Measurements from ENCODE around the gene CNOT10.

Gene CNOT10

GRCh38 chr3:32700244-32700643 lies 15.3 kb downstream of the CNOT10 start:
- H3K4me3 ChIP-seq (ENCODE audit: low read depth, low read length) = no peak overlapping the region
- TF ChIP-seq POLR2A (IDR thresholded peaks at IDR 0.05; ENCODE audit: extremely low read depth, insufficient read length) = no peak
- TF ChIP-seq, protein P1, sequence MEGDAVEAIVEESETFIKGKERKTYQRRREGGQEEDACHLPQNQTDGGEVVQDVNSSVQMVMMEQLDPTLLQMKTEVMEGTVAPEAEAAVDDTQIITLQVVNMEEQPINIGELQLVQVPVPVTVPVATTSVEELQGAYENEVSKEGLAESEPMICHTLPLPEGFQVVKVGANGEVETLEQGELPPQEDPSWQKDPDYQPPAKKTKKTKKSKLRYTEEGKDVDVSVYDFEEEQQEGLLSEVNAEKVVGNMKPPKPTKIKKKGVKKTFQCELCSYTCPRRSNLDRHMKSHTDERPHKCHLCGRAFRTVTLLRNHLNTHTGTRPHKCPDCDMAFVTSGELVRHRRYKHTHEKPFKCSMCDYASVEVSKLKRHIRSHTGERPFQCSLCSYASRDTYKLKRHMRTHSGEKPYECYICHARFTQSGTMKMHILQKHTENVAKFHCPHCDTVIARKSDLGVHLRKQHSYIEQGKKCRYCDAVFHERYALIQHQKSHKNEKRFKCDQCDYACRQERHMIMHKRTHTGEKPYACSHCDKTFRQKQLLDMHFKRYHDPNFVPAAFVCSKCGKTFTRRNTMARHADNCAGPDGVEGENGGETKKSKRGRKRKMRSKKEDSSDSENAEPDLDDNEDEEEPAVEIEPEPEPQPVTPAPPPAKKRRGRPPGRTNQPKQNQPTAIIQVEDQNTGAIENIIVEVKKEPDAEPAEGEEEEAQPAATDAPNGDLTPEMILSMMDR (IDR thresholded peaks at IDR 0.05; ENCODE audit: low read depth, low read length) = no peak
- no peak for TF ChIP-seq MYC (IDR thresholded peaks at IDR 0.05; ENCODE audit: low read depth, low read length)
- TF ChIP-seq, protein P2, sequence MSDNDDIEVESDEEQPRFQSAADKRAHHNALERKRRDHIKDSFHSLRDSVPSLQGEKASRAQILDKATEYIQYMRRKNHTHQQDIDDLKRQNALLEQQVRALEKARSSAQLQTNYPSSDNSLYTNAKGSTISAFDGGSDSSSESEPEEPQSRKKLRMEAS (IDR thresholded peaks at IDR 0.05; ENCODE audit: low read depth, low read length) = no peak
- DNase-seq (ENCODE audit: low read depth) = no peak

DNA sequence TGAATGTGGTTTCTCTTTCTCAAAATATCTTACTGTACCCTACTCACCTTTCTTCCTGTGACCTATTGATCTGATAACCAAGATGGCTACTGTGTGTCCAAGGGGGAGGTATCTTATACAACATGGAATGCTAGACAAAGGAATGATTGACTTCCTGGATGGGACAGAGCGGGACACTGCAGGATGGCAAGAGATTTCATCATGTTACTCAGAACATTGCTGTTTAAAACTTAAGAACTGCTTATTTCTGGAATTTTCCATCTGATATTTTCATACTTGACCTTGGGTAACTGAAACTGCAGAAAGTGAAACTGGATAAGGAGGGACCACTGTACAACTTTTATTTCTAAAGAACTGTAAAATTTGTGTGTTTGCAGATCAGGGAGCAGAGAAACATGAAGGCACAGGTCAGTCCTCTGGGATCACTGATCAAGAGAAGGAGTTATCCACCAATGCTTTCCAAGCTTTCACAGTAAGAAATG lies 18.5 kb downstream of the CNOT10 start:
- TF ChIP-seq, protein P1 (IDR thresholded peaks at IDR 0.05; ENCODE audit: low read depth, low read length) = no peak
- TF ChIP-seq POLR2A (IDR thresholded peaks at IDR 0.05; ENCODE audit: extremely low read depth, insufficient read length) (no peak), MYC (IDR thresholded peaks at IDR 0.05; ENCODE audit: low read depth, low read length) (no peak)
- TF ChIP-seq, protein P2 (IDR thresholded peaks at IDR 0.05; ENCODE audit: low read depth, low read length) = no peak
- no peak for DNase-seq (ENCODE audit: low read depth)
- H3K4me3 ChIP-seq (ENCODE audit: low read depth, low read length) = no peak overlapping the region

DNA sequence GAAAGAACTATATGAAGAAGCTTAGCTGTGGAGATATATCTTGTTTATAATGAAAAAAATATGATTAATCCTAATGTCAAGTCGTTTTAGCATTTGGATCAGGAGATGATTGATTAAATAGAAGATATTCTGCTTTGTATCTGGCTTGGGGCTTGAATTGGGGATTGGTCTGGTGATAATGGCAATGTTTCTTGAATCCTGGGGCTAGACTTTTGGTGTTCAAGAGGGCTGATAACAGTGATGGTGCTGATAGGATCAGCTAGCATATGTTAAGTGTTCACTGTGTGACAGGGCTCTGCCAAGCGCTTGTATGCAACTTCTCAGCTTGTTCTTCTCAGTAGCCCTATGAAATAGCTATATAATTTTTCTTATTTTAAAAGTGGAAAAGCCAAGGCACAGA lies 20.2 kb downstream of the CNOT10 start:
- no peak overlapping the region for H3K4me3 ChIP-seq (ENCODE audit: low read depth, low read length)
- TF ChIP-seq POLR2A (IDR thresholded peaks at IDR 0.05; ENCODE audit: extremely low read depth, insufficient read length) (no peak), MYC (IDR thresholded peaks at IDR 0.05; ENCODE audit: low read depth, low read length) (no peak)
- TF ChIP-seq, protein P2 (IDR thresholded peaks at IDR 0.05; ENCODE audit: low read depth, low read length) = no peak
- TF ChIP-seq, protein P1 (IDR thresholded peaks at IDR 0.05; ENCODE audit: low read depth, low read length) = no peak
- DNase-seq (ENCODE audit: low read depth) = no peak

- H3K4me3 ChIP-seq (ENCODE audit: low read depth, low read length) = no peak overlapping the region
- TF ChIP-seq POLR2A (IDR thresholded peaks at IDR 0.05; ENCODE audit: extremely low read depth, insufficient read length) (no peak), MYC (IDR thresholded peaks at IDR 0.05; ENCODE audit: low read depth, low read length) (no peak)
- TF ChIP-seq, protein P2 (IDR thresholded peaks at IDR 0.05; ENCODE audit: low read depth, low read length) = no peak
- TF ChIP-seq, protein P1 (IDR thresholded peaks at IDR 0.05; ENCODE audit: low read depth, low read length) = no peak
- no peak for DNase-seq (ENCODE audit: low read depth)
These were observed 21.5 kb downstream of the CNOT10 start for GRCh38 chr3:32706348-32707025.

- H3K4me3 ChIP-seq (ENCODE audit: low read depth, low read length) = no peak overlapping the region
- TF ChIP-seq, protein P2 (IDR thresholded peaks at IDR 0.05; ENCODE audit: low read depth, low read length) = no peak
- TF ChIP-seq MYC (IDR thresholded peaks at IDR 0.05; ENCODE audit: low read depth, low read length) (no peak), POLR2A (IDR thresholded peaks at IDR 0.05; ENCODE audit: extremely low read depth, insufficient read length) (no peak)
- TF ChIP-seq, protein P1 (IDR thresholded peaks at IDR 0.05; ENCODE audit: low read depth, low read length) = no peak
- no peak for DNase-seq (ENCODE audit: low read depth)
These were observed 22.0 kb downstream of the CNOT10 start for GRCh38 chr3:32707026-32707370.

All from NB4 (cell line).